ENCODE measurements around the gene KLHL13. TPM values are rescaled to one million over a fixed set of nuclear protein-coding genes. Genes with fewer than 3 reads are reported as not detected.

Gene KLHL13
- total RNA-seq, 1 donor from 2014 or later: 3.9 TPM

DNA sequence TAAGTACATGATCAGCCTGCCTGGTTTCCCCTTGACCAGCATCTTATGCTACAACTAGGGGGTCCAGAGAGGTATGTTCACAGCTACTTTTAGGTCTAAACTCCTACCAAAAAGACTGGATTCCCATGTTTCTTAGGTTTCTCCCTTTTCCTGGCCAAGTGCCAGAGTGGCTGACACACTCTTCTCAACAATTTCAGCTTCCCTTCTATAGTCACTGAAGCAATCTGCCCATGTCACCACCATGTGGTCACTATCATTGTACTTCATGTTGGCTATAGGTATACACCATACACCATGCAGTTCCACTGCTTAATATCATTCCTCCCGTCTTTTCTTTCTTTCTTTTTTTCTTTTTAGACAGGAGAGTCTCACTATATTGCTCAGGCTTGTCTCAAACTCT is 66.9 kb downstream of the KLHL13 start:
- H3K4me3 ChIP-seq: no peak overlapping the region
- no peaks in the 10 kb centered on the region for H3K36me3 ChIP-seq
- H3K4me1 ChIP-seq: no peaks in the 10 kb centered on the region
- DNase-seq (no peak), ATAC-seq (no peak)
- intact Hi-C loops (cut with DNase I): no loop called here
- no peak overlapping the region for H3K27ac ChIP-seq
- H3K9me3 ChIP-seq: no peaks in the 10 kb centered on the region
- TF ChIP-seq, protein P1, sequence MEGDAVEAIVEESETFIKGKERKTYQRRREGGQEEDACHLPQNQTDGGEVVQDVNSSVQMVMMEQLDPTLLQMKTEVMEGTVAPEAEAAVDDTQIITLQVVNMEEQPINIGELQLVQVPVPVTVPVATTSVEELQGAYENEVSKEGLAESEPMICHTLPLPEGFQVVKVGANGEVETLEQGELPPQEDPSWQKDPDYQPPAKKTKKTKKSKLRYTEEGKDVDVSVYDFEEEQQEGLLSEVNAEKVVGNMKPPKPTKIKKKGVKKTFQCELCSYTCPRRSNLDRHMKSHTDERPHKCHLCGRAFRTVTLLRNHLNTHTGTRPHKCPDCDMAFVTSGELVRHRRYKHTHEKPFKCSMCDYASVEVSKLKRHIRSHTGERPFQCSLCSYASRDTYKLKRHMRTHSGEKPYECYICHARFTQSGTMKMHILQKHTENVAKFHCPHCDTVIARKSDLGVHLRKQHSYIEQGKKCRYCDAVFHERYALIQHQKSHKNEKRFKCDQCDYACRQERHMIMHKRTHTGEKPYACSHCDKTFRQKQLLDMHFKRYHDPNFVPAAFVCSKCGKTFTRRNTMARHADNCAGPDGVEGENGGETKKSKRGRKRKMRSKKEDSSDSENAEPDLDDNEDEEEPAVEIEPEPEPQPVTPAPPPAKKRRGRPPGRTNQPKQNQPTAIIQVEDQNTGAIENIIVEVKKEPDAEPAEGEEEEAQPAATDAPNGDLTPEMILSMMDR (IDR thresholded peaks at IDR 0.05): no peak
- no peaks in the 10 kb centered on the region for H3K27me3 ChIP-seq (ENCODE audit: low read depth)

DNA sequence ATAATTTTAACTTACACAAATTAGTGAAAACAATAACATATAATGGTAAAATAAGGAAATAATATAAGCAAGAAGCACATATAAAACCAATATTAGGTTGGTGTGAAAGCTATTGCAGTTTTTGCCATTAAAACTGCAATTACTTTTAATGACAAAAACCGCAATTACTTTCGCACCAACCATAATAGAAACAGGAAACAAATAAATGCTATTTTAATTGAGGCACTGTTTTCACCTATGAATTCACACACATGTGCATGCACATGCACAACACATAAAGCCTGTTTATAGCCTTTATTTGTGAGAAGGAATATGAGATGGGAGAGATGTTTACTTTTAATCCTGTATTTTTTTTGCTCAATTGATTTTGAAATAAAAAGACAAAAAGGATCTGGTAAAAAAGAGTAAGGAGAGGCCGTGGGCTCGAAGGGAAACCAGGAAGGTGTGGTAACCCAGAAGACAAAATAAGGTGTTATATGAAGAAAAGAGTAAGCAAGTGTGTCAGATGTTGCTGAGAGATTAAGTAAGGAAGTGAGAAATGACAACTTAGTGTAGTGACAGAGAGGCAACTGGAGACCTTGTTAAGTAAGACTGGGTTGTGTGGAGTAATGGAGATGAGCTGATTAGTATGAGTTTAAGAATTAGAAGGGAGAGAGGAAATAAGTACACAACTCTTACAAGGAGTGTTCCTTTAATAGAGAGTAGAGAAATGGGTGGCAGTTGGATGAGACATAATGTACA is 69.0 kb downstream of the KLHL13 start:
- DNase-seq: no peak
- intact Hi-C loops (cut with DNase I): no loop called here

DNA sequence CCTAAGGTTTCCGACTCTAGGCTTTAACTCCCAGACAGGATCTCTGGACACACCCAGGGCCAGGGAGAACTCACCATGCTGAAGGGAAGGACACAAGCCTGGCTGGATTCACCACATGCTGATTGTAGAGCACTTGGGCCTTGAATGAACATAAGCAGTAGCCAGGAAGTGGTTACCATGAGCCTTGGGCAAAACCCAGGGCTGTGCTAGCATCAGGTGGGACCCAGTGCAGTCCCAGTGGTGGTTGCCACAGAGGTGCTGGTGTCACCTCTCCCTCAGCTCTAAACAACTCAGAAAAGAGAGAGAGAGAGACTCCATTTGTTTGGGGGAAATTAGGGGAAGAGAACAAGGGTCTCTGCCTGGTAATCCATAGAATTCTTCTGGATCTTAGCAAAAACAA is 77.0 kb downstream of the KLHL13 start:
- Histone ChIP-seq H3K27ac (no peak overlapping the region), H3K4me1 (no peaks in the 10 kb centered on the region), H3K36me3 (no peaks in the 10 kb centered on the region), H3K27me3 (ENCODE audit: low read depth) (no peaks in the 10 kb centered on the region), H3K9me3 (no peaks in the 10 kb centered on the region), H3K4me3 (no peak overlapping the region)
- TF ChIP-seq, protein P1 (IDR thresholded peaks at IDR 0.05): no peak
- DNase-seq (no peak), ATAC-seq (no peak)
- intact Hi-C loops (cut with DNase I): no loop called here

More for the DNA sequence above, 69.0 kb downstream of the KLHL13 start:
- Histone ChIP-seq H3K9me3 (no peaks in the 10 kb centered on the region), H3K4me1 (no peaks in the 10 kb centered on the region), H3K36me3 (no peaks in the 10 kb centered on the region), H3K27ac (no peak overlapping the region), H3K27me3 (ENCODE audit: low read depth) (no peaks in the 10 kb centered on the region), H3K4me3 (no peak overlapping the region)
- TF ChIP-seq, protein P1 (IDR thresholded peaks at IDR 0.05): no peak
- ATAC-seq: no peak

DNA sequence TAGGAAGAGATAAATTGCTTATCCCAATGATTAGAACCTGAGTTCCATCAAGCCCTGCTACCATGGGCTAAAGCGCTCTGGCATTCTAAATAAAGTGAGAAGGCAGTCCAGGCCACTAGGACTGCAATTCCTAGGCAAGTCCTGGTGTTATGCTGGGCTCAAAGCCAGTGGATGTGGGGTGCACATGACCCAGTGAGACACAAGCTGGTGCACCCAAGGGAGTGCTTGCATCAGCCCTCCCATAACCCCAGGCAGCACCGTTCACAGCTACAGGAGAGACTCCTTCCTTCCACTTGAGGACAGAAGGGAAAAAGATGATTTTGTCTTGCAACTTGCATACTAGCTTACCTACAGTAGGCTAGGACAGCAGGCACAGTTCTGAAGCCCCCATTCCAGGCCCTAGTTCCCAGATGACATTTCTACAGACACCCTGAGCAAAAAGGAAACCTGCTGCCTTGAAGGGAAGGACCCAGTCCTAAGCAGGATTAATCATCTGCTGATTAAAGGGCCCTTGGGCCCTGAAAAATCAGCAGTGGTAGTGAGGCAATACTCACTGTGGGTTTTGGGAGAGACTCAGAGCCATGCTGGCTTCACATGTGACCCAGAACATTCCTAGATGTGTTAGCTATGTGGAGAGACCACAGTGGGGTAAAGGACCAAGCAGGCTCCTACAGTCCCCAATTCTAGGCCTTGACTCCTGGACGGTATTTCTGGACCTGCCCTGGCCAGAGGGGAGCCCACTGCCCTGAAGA is 77.8 kb downstream of the KLHL13 start:
- ATAC-seq (no peak), DNase-seq (no peak)
- H3K4me1 ChIP-seq: no peaks in the 10 kb centered on the region
- intact Hi-C loops (cut with DNase I): no loop called here
- no peaks in the 10 kb centered on the region for H3K36me3 ChIP-seq
- H3K9me3 ChIP-seq: no peaks in the 10 kb centered on the region
- H3K27ac ChIP-seq: no peak overlapping the region
- no peaks in the 10 kb centered on the region for H3K27me3 ChIP-seq (ENCODE audit: low read depth)
- TF ChIP-seq, protein P1 (IDR thresholded peaks at IDR 0.05): no peak
- no peak overlapping the region for H3K4me3 ChIP-seq

DNA sequence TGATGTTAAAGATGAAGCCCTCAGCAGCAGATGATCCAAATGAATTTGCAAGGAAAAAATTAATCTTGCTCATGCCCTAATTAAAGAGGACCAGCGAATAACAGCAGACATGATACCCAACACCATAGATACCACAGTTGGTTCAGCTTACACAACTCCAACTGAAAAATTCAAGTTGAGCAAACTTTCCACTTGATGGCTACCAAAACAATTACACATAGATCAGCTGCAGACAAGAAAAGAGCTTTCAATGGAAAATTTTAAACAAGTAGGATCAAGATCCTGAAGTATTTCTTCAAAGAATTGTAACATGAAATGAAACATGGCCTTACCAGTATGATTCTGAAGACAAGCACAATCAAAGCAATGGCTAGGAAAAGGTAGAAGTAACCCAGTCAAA is 90.0 kb downstream of the KLHL13 start:
- Histone ChIP-seq H3K27ac (no peak overlapping the region), H3K4me1 (no peaks in the 10 kb centered on the region), H3K9me3 (no peaks in the 10 kb centered on the region), H3K27me3 (ENCODE audit: low read depth) (no peaks in the 10 kb centered on the region), H3K36me3 (no peaks in the 10 kb centered on the region), H3K4me3 (no peak overlapping the region)
- intact Hi-C loops (cut with DNase I): no loop called here
- TF ChIP-seq, protein P1 (IDR thresholded peaks at IDR 0.05): no peak
- no peak for ATAC-seq
- DNase-seq: no peak
